ENCODE measurements around the gene PARVB.

PARVB gene

DNA sequence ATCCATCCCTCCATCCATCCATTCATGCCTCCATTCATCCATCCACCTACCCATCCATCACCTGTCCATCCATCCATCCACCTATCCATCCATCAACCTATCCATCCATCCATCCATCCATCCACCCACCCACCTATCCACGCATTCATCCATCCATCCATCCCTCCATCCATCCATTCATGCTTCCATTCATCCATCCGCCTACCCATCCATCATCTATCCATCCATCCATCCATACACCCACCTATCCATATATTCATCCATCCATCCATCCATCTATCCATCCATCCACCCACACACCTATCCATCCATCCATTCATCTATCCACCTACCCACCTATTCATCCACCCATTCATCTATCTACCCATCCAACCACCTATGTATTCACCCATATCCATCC is 170.5 kb downstream of the PARVB start:
- H3K27me3 ChIP-seq (ENCODE audit: insufficient read depth, low read length) = peaks cover 12% of the 10 kb centered on the region
- no peaks in the 10 kb centered on the region for H3K36me3 ChIP-seq (ENCODE audit: insufficient read depth, low read length)
- no peak overlapping the region for H3K4me3 ChIP-seq (ENCODE audit: low read depth, low read length)
- H3K4me1 ChIP-seq (ENCODE audit: control insufficient read depth, insufficient read depth, low read length, unreplicated experiment) = no peaks in the 10 kb centered on the region
- H3K27ac ChIP-seq (ENCODE audit: low read depth, low read length) = no peak overlapping the region
- no peak overlapping the region for H2AFZ ChIP-seq (ENCODE audit: low read length, unreplicated experiment)
- H3K79me2 ChIP-seq (ENCODE audit: control insufficient read depth, insufficient read depth, low read length, unreplicated experiment) = no peaks in the 10 kb centered on the region

DNA sequence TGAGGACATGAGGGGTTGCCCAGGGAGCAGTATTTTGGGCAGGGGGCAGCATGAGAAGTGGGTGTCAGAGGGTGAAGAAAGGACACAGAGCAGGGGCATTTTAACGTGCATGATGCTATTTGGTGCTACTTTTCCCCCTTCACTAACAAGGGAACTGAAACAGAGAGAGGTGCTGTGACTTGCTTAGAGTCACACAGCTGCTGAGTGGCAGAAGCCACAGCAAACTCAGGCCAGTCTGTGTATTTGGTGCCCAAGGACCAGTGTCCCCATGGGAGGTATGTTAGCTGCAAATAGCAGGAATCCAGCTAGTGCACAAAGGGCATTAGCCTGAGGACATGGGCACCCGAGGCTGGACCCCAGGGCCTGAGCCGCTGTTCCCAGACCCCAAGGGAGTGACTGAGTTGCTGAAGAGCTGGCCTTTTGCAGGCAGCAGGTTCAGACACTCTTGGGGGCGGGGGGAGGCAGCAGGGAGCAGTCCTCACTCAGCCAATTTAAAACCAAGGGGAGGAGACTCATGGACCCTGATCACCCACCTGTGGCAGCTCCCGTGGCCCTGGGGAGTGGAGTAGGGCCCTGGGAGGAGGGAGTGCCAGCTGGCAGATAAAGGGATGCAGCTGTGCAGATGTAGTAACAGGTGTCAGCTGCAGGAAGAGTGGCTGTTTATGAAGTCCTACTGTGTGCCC is 171.2 kb downstream of the PARVB start:
- Histone ChIP-seq H2AFZ (ENCODE audit: low read length, unreplicated experiment) (no peak overlapping the region), H3K79me2 (ENCODE audit: control insufficient read depth, insufficient read depth, low read length, unreplicated experiment) (no peaks in the 10 kb centered on the region), H3K27me3 (ENCODE audit: insufficient read depth, low read length) (peaks cover 12% of the 10 kb centered on the region), H3K4me1 (ENCODE audit: control insufficient read depth, insufficient read depth, low read length, unreplicated experiment) (no peaks in the 10 kb centered on the region), H3K4me3 (ENCODE audit: low read depth, low read length) (no peak overlapping the region), H3K36me3 (ENCODE audit: insufficient read depth, low read length) (no peaks in the 10 kb centered on the region), H3K27ac (ENCODE audit: low read depth, low read length) (no peak overlapping the region)

DNA sequence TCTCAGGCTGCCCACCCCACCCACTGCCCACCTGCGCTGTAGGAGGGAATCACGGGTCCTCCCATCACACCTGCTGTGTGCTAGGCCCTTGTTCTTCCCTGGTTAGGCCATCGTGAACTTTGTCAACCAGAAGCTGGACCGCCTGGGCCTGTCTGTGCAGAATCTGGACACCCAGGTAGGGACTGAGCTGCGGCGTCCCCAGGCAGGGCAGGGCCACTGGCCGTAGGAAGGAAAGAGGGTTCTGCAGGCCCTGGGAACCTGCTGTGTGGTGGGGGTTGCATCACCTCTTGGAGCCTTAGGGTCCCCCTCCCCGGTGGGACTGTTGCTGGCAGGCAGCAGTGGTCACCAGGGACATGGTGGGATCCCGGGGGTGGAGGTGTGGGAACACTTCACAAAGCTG is 172.1 kb downstream of the PARVB start:
- no peaks in the 10 kb centered on the region for H3K4me1 ChIP-seq (ENCODE audit: control insufficient read depth, insufficient read depth, low read length, unreplicated experiment)
- H3K27me3 ChIP-seq (ENCODE audit: insufficient read depth, low read length) = peaks cover 12% of the 10 kb centered on the region
- H2AFZ ChIP-seq (ENCODE audit: low read length, unreplicated experiment) = no peak overlapping the region
- H3K27ac ChIP-seq (ENCODE audit: low read depth, low read length) = no peak overlapping the region
- H3K79me2 ChIP-seq (ENCODE audit: control insufficient read depth, insufficient read depth, low read length, unreplicated experiment) = no peaks in the 10 kb centered on the region
- no peak overlapping the region for H3K4me3 ChIP-seq (ENCODE audit: low read depth, low read length)
- no peaks in the 10 kb centered on the region for H3K36me3 ChIP-seq (ENCODE audit: insufficient read depth, low read length)

DNA sequence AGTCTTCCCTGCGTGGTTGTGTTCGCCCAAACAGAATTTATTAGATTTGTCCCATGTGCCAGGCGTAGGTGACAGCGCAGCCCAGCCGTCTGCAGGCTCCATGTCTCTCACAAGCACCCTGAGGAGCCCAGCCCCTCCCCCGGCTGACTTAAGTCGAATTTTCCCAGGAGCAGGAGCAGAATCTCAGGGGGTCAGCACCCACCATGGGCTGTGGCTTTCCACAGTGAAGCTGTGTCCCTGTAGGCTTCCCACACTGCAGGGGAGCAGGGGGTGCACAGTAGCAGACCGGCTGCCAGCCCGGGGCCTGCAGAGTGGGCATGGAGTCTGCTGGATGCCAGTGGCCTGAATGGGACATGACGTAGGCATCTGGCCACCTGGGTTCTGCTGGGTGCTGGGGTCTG is 172.6 kb downstream of the PARVB start:
- Histone ChIP-seq H3K79me2 (ENCODE audit: control insufficient read depth, insufficient read depth, low read length, unreplicated experiment) (no peaks in the 10 kb centered on the region), H3K36me3 (ENCODE audit: insufficient read depth, low read length) (no peaks in the 10 kb centered on the region), H3K27ac (ENCODE audit: low read depth, low read length) (no peak overlapping the region), H3K4me1 (ENCODE audit: control insufficient read depth, insufficient read depth, low read length, unreplicated experiment) (no peaks in the 10 kb centered on the region), H3K4me3 (ENCODE audit: low read depth, low read length) (no peak overlapping the region), H2AFZ (ENCODE audit: low read length, unreplicated experiment) (no peak overlapping the region), H3K27me3 (ENCODE audit: insufficient read depth, low read length) (peaks cover 12% of the 10 kb centered on the region)

DNA sequence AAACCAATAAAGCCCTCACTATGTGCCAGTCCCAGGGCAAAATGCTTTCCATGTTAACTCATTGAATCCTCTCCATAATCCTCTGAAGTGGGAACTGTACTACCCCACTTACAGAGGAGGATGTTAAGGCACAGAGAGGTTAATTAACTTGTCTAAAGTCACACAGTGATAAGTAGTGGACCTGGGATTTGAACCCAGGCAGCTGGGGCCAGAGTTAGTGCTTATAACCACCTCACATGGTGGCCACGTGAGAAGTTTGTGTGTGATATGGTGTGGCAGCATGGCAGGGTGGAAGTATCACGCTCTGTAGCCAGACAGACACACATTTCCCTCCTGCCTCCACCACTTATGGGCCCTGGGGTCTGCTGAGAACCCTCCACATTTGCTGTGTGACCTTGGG is 173.2 kb downstream of the PARVB start:
- H3K27me3 ChIP-seq (ENCODE audit: insufficient read depth, low read length) = peaks cover 12% of the 10 kb centered on the region
- H3K4me3 ChIP-seq (ENCODE audit: low read depth, low read length) = no peak overlapping the region
- no peak overlapping the region for H3K27ac ChIP-seq (ENCODE audit: low read depth, low read length)
- H3K36me3 ChIP-seq (ENCODE audit: insufficient read depth, low read length) = no peaks in the 10 kb centered on the region
- H3K4me1 ChIP-seq (ENCODE audit: control insufficient read depth, insufficient read depth, low read length, unreplicated experiment) = no peaks in the 10 kb centered on the region
- H2AFZ ChIP-seq (ENCODE audit: low read length, unreplicated experiment) = no peak overlapping the region
- H3K79me2 ChIP-seq (ENCODE audit: control insufficient read depth, insufficient read depth, low read length, unreplicated experiment) = no peaks in the 10 kb centered on the region

DNA sequence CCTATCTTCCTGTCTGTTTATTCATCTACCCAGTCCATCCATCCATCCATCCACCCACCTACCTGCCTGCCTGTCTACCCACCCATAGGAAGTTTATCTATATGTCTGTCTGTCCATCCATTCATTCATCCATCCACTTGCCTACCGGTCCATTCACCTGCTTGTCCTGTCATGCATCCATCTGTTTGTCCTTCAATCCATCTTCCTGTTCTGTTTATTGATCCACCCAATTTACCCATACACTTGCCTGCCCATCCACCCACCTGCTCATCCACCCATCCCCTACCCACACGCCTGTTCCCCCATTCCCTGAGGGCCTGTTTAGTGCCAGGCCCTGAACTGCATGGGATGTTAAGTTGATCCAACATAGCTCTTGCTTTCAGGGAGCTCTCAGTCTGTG is 175.1 kb downstream of the PARVB start:
- H3K4me3 ChIP-seq (ENCODE audit: low read depth, low read length) = no peak overlapping the region
- H3K4me1 ChIP-seq (ENCODE audit: control insufficient read depth, insufficient read depth, low read length, unreplicated experiment) = no peaks in the 10 kb centered on the region
- H3K27ac ChIP-seq (ENCODE audit: low read depth, low read length) = no peak overlapping the region
- peaks cover 6% of the 10 kb centered on the region for H3K27me3 ChIP-seq (ENCODE audit: insufficient read depth, low read length)
- no peak overlapping the region for H2AFZ ChIP-seq (ENCODE audit: low read length, unreplicated experiment)
- H3K79me2 ChIP-seq (ENCODE audit: control insufficient read depth, insufficient read depth, low read length, unreplicated experiment) = no peaks in the 10 kb centered on the region
- H3K36me3 ChIP-seq (ENCODE audit: insufficient read depth, low read length) = no peaks in the 10 kb centered on the region

DNA sequence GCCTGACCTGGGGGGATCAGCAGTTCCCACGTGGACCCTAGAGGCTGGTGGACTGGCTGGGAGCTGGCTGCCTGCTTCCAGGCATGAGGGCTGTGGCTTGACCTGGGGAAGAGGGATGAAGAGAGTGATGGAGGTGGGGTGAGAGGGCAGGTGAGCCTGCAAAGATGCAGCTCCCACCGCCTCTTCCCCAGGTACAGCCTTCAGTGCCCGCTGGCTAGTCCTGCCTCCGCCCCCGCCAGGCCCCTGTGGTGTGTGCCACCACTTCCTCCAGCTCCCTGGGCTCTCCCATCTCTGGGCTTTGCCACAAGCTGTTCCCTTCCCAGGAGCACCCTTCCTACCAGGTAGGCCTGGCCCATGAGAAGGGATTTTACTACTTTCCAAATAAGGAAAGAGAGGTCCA is 175.8 kb downstream of the PARVB start:
- no peaks in the 10 kb centered on the region for H3K79me2 ChIP-seq (ENCODE audit: control insufficient read depth, insufficient read depth, low read length, unreplicated experiment)
- H3K4me3 ChIP-seq (ENCODE audit: low read depth, low read length) = no peak overlapping the region
- no peaks in the 10 kb centered on the region for H3K36me3 ChIP-seq (ENCODE audit: insufficient read depth, low read length)
- no peak overlapping the region for H2AFZ ChIP-seq (ENCODE audit: low read length, unreplicated experiment)
- no peaks in the 10 kb centered on the region for H3K4me1 ChIP-seq (ENCODE audit: control insufficient read depth, insufficient read depth, low read length, unreplicated experiment)
- peaks cover 3% of the 10 kb centered on the region for H3K27me3 ChIP-seq (ENCODE audit: insufficient read depth, low read length)
- H3K27ac ChIP-seq (ENCODE audit: low read depth, low read length) = no peak overlapping the region

DNA sequence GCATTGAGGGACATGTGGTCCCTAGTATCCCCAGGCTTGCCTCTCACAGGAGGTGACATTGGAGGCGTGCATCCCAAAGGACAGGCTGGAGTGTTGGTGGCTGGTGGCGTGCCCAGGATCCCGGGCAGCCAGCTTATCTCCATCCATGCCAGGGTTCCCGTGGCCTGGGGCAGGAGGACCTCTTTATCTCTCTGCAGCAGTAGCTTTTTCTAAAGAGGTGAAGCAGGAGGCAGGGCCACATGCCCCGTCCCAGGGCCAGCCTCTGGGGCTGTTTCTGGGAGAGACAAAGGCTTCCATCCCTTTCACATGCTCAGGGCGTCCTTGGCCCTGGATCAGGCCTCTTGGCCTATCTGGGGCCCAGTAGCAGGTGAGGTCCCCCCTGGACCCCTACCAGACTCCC is 176.3 kb downstream of the PARVB start:
- H3K36me3 ChIP-seq (ENCODE audit: insufficient read depth, low read length) = no peaks in the 10 kb centered on the region
- no peak overlapping the region for H3K27ac ChIP-seq (ENCODE audit: low read depth, low read length)
- H3K27me3 ChIP-seq (ENCODE audit: insufficient read depth, low read length) = no peaks in the 10 kb centered on the region; the same call in 1 of the 2 replicates
- H3K4me3 ChIP-seq (ENCODE audit: low read depth, low read length) = no peak overlapping the region
- no peaks in the 10 kb centered on the region for H3K79me2 ChIP-seq (ENCODE audit: control insufficient read depth, insufficient read depth, low read length, unreplicated experiment)
- H2AFZ ChIP-seq (ENCODE audit: low read length, unreplicated experiment) = no peak overlapping the region
- no peaks in the 10 kb centered on the region for H3K4me1 ChIP-seq (ENCODE audit: control insufficient read depth, insufficient read depth, low read length, unreplicated experiment)

DNA sequence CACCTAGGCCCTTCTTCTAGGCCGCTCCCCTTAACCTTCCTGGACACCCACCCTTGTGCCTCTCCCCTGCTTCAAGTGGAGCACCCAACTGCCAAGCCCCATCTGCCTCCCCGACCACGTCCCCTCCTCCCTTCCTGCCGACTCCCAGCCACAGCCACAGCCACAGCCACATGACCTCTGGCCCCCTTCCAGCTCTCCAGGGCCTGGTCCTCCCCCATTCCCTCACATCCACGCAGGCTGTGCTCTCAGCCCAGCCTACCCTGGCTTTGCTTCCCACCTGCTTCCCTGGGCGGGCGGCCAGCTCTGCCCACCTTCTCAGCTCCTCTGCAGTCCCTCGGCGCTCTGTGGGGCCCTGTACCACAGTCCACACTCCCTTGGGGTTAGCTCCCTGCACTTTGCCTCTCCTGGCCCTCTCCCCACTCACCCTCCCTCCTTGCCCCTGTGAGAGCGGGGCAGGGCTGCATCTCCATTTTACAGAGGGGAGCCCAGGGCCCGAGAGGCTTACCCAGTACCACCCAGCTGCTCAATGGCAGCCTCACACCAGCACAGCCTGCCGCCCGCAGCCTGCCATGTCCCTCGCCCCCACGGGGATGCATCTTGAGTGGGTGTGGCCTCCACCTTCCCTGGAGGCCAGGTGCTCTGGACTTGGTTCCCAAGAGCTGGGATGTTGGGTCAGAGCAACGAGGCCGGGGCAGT is 176.9 kb downstream of the PARVB start:
- H3K4me3 ChIP-seq (ENCODE audit: low read depth, low read length) = no peak overlapping the region

DNA sequence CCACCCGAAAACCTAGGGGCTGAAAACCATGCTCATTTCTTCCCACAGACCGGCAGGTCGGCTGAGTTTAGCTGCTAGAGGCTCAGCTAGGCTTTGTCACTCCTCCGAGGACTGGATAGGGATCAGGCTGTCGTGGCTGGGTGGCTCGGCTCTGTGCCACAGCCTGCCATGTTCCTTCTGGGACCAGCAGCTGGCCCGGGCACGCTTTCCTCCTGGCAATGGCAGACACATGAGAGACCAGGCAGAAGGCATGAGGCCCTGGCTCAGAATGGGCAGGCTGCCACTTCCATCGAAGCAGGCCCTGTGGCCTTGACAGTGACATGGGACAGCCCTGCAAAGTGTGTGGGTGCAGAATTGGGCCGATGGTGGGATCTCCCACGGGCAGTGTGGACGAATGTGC is 177.6 kb downstream of the PARVB start:
- H3K36me3 ChIP-seq (ENCODE audit: insufficient read depth, low read length) = no peaks in the 10 kb centered on the region
- no peak overlapping the region for H2AFZ ChIP-seq (ENCODE audit: low read length, unreplicated experiment)
- no peaks in the 10 kb centered on the region for H3K4me1 ChIP-seq (ENCODE audit: control insufficient read depth, insufficient read depth, low read length, unreplicated experiment)
- H3K79me2 ChIP-seq (ENCODE audit: control insufficient read depth, insufficient read depth, low read length, unreplicated experiment) = no peaks in the 10 kb centered on the region
- no peak overlapping the region for H3K27ac ChIP-seq (ENCODE audit: low read depth, low read length)
- no peaks in the 10 kb centered on the region; the same call in 1 of the 2 replicates for H3K27me3 ChIP-seq (ENCODE audit: insufficient read depth, low read length)
- no peak overlapping the region for H3K4me3 ChIP-seq (ENCODE audit: low read depth, low read length)

More for the DNA sequence above, 176.9 kb downstream of the PARVB start:
- no peaks in the 10 kb centered on the region for H3K4me1 ChIP-seq (ENCODE audit: control insufficient read depth, insufficient read depth, low read length, unreplicated experiment)
- no peak overlapping the region for H3K27ac ChIP-seq (ENCODE audit: low read depth, low read length)
- no peaks in the 10 kb centered on the region for H3K79me2 ChIP-seq (ENCODE audit: control insufficient read depth, insufficient read depth, low read length, unreplicated experiment)
- H3K36me3 ChIP-seq (ENCODE audit: insufficient read depth, low read length) = no peaks in the 10 kb centered on the region
- H3K27me3 ChIP-seq (ENCODE audit: insufficient read depth, low read length) = no peaks in the 10 kb centered on the region; the same call in 1 of the 2 replicates
- H2AFZ ChIP-seq (ENCODE audit: low read length, unreplicated experiment) = no peak overlapping the region

DNA sequence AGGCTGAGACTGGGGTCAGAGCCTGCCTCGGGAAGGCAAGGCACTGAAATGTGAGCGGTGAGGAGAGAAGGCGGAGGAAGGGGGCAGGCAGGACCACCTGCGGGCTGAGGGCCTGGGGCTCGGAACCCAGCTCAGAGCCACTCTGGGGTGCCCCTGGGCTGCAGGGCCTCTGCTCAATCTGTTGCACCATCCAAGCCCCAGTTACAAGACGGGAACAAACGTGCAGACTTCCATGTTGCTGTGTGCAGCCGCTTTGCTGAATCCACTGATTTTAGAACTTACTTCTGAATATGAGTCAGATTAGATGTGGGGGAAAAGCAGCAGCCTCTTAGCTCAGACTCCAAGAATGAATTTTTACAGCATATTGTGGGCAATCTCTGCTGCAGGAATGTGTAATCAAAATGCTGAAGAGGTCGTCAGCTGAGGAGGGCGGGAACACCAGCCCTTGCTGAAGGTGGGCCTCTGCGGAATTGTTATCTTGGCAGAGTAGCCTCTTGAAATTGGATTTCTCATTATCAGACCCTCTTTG is 178.2 kb downstream of the PARVB start:
- no peak overlapping the region for H3K4me3 ChIP-seq (ENCODE audit: low read depth, low read length)
- H2AFZ ChIP-seq (ENCODE audit: low read length, unreplicated experiment) = no peak overlapping the region
- H3K4me1 ChIP-seq (ENCODE audit: control insufficient read depth, insufficient read depth, low read length, unreplicated experiment) = no peaks in the 10 kb centered on the region
- H3K27ac ChIP-seq (ENCODE audit: low read depth, low read length) = no peak overlapping the region
- no peaks in the 10 kb centered on the region for H3K36me3 ChIP-seq (ENCODE audit: insufficient read depth, low read length)
- H3K27me3 ChIP-seq (ENCODE audit: insufficient read depth, low read length) = no peaks in the 10 kb centered on the region
- H3K79me2 ChIP-seq (ENCODE audit: control insufficient read depth, insufficient read depth, low read length, unreplicated experiment) = no peaks in the 10 kb centered on the region

All from ACC112 (cell line).